H1 (cell line): ENCODE results near the gene SPDYE2B. TPM values are rescaled to one million over a fixed set of nuclear protein-coding genes. Genes with fewer than 3 reads are reported as not detected.
"Not testable (repeated sequence)": the region's sequence is repeated elsewhere in the genome, so short reads cannot be mapped to it uniquely, and the experiment has no call there.

Source experiments
- CTCF ChIA-PET: fragments of 300-600 bp; sonication (Branson Sonifier 250); formaldehyde crosslinking; loops from one replicate; lab custom pipeline; 2021; ENCODE audit not compliant: partially characterized antibody; lab: Charles Lee
- POLR2A ChIA-PET: fragments of 300-600 bp; sonication (Branson Sonifier 250); formaldehyde crosslinking; loops from one replicate; lab custom pipeline; 2021; ENCODE audit warnings: inconsistent platforms; ENCODE audit not compliant: partially characterized antibody; lab: Charles Lee
- DNase-seq, 2 experiments: peaks; one replicate each; pipeline versions ENCODE4 v3.0.0 to v3.0.0-alpha.2; 2010 to 2022; ENCODE audit warnings: low spot score in 2 of 2, low read depth in 1 of 2, mixed read lengths in 1 of 2
- FAIRE-seq: peaks from 2 replicates; lab custom pipeline; 2011; peaks lifted over from hg19 to GRCh38; lab: Jason Lieb, UNC
- H2AFZ ChIP-seq: 2 replicates; pipeline ENCODE4 v1.8.1; 2012; ENCODE audit warnings: low read length, inconsistent platforms
- H2AK5ac ChIP-seq: 2 replicates; pipeline ENCODE4 v1.6.1; 2013; ENCODE audit warnings: low read depth, low read length
- H2BK120ac ChIP-seq: replicated peaks from 2 replicates; pipeline ENCODE3; 2013; ENCODE audit warnings: low read depth, low read length, inconsistent platforms
- H2BK12ac ChIP-seq: 2 replicates; pipeline ENCODE4 v1.6.1; 2013; ENCODE audit warnings: low read depth, low read length
- H2BK15ac ChIP-seq: 2 replicates; pipeline ENCODE4 v1.6.1; 2013; ENCODE audit warnings: low read length
- H2BK20ac ChIP-seq: 2 replicates; pipeline ENCODE4 v1.6.1; 2013; ENCODE audit warnings: low read length
- H2BK5ac ChIP-seq: 2 replicates; pipeline ENCODE4 v1.6.1; 2013; ENCODE audit warnings: low read depth, low read length
- H3K14ac ChIP-seq: 2 replicates; pipeline ENCODE4 v1.6.1; 2013; ENCODE audit warnings: inconsistent platforms; ENCODE audit not compliant: insufficient read length
- H3K18ac ChIP-seq: 2 replicates; pipeline ENCODE4 v1.6.1; 2013; ENCODE audit warnings: low read length; ENCODE audit errors: extremely low read depth
- H3K23ac ChIP-seq: 2 replicates; pipeline ENCODE4 v1.6.1; 2013; ENCODE audit warnings: inconsistent platforms; ENCODE audit not compliant: insufficient read length
- H3K23me2 ChIP-seq: 2 replicates; pipeline ENCODE4 v1.6.1; 2013; ENCODE audit warnings: low read depth, low read length
- H3K27ac ChIP-seq: 2 replicates; pipeline ENCODE4 v1.6.1; 2011; ENCODE audit warnings: low read depth, low read length, inconsistent platforms
- H3K27me3 ChIP-seq, 4 experiments: replicated peaks in 1 of 4; 1 replicate in 1 of 4; 2 replicates in 3 of 4; pipeline versions ENCODE4 v1.6.1 to v1.8.1; 2011 to 2013; ENCODE audit warnings: low read length in 3 of 4, mild to moderate bottlenecking in 3 of 4, inconsistent platforms in 2 of 4, mixed read lengths in 2 of 4, moderate library complexity in 1 of 4; ENCODE audit not compliant: control insufficient read depth in 3 of 4, insufficient read depth in 3 of 4; ENCODE audit errors: extremely low read depth in 1 of 4
- H3K36me3 ChIP-seq, 4 experiments: 2 replicates each; pipeline versions ENCODE4 v1.6.1 to v1.8.1; 2011 to 2013; ENCODE audit warnings: mild to moderate bottlenecking in 4 of 4, low read length in 3 of 4, moderate library complexity in 2 of 4, control low read depth in 1 of 4, inconsistent platforms in 1 of 4; ENCODE audit not compliant: insufficient read depth in 4 of 4, control insufficient read depth in 2 of 4
- H3K4ac ChIP-seq: replicated peaks from 2 replicates; pipeline ENCODE3; 2013; ENCODE audit warnings: low read length, low read depth, mixed read lengths, inconsistent platforms; ENCODE audit not compliant: insufficient read length
- H3K4me1 ChIP-seq, 4 experiments: replicated peaks in 1 of 4; 1 replicate in 1 of 4; 2 replicates in 3 of 4; pipeline versions ENCODE4 v1.6.1 to v1.8.1; 2011 to 2013; ENCODE audit warnings: low read length in 3 of 4, inconsistent platforms in 2 of 4, mixed read lengths in 1 of 4; ENCODE audit not compliant: insufficient read depth in 4 of 4, control insufficient read depth in 3 of 4
- H3K4me2 ChIP-seq, 2 experiments: 2 replicates each; pipeline versions ENCODE4 v1.6.1 to v1.8.1; 2011 to 2013; ENCODE audit warnings: low read depth in 2 of 2, low read length in 2 of 2, control low read depth in 1 of 2, inconsistent platforms in 1 of 2, mild to moderate bottlenecking in 1 of 2; ENCODE audit not compliant: insufficient read depth in 1 of 2
- H3K4me3 ChIP-seq, 4 experiments: fragments of 200-600, 300-600 bp in 1 of 4; sonication (generic), shearing (Covaris generic), sonication (Bioruptor Twin) in 1 of 4; 2 replicates each; pipeline versions ENCODE4 v1.5.1 to v1.8.1; 2011 to 2016; ENCODE audit warnings: low read length in 4 of 4, low read depth in 3 of 4, control low read depth in 2 of 4, inconsistent platforms in 2 of 4, mild to moderate bottlenecking in 2 of 4, mixed read lengths in 1 of 4, moderate library complexity in 1 of 4; ENCODE audit not compliant: insufficient read depth in 2 of 4; ENCODE audit errors: extremely low read depth in 1 of 4
- H3K56ac ChIP-seq: replicated peaks from 2 replicates; pipeline ENCODE3; 2013; ENCODE audit warnings: low read depth, mild to moderate bottlenecking, mixed read lengths, low read length, inconsistent platforms; ENCODE audit not compliant: insufficient read length
- H3K79me1 ChIP-seq: 2 replicates; pipeline ENCODE4 v1.6.1; 2013; ENCODE audit warnings: low read depth, low read length, control low read depth
- H3K79me2 ChIP-seq, 2 experiments: 2 replicates each; pipeline versions ENCODE4 v1.6.1 to v1.8.1; 2012 to 2013; ENCODE audit warnings: low read length in 2 of 2, mild to moderate bottlenecking in 2 of 2, inconsistent platforms in 1 of 2; ENCODE audit not compliant: insufficient read depth in 2 of 2, control insufficient read depth in 1 of 2
- H3K9ac ChIP-seq, 4 experiments: replicated peaks in 1 of 4; 1 replicate in 1 of 4; 2 replicates in 3 of 4; pipeline versions ENCODE4 v1.6.1 to v1.8.1; 2011 to 2013; ENCODE audit warnings: low read depth in 3 of 4, low read length in 3 of 4, control low read depth in 2 of 4, mild to moderate bottlenecking in 2 of 4, moderate library complexity in 2 of 4, inconsistent platforms in 1 of 4; ENCODE audit errors: extremely low read depth in 1 of 4
- H3K9me3 ChIP-seq, 2 experiments: 2 replicates each; pipeline versions ENCODE4 v1.6.1 to v1.8.1; 2012 to 2013; ENCODE audit warnings: mild to moderate bottlenecking in 2 of 2, moderate library complexity in 2 of 2, control low read depth in 1 of 2, inconsistent platforms in 1 of 2, low read depth in 1 of 2, low read length in 1 of 2, mixed read lengths in 1 of 2; ENCODE audit not compliant: insufficient read depth in 2 of 2
- H4K20me1 ChIP-seq, 2 experiments: replicated peaks in 1 of 2; 2 replicates each; pipeline versions ENCODE3 to v1.8.1; 2011 to 2013; ENCODE audit warnings: inconsistent platforms in 2 of 2, low read length in 2 of 2, mild to moderate bottlenecking in 1 of 2; ENCODE audit not compliant: insufficient read depth in 2 of 2, control insufficient read depth in 1 of 2
- H4K5ac ChIP-seq: 2 replicates; pipeline ENCODE4 v1.6.1; 2013; ENCODE audit warnings: low read length, low read depth, mixed read lengths, inconsistent platforms; ENCODE audit not compliant: insufficient read length
- H4K8ac ChIP-seq: 2 replicates; pipeline ENCODE4 v1.8.0; 2013; ENCODE audit warnings: mild to moderate bottlenecking, moderate library complexity, low read length, inconsistent platforms; ENCODE audit not compliant: insufficient read depth; ENCODE audit errors: extremely low read depth
- H4K91ac ChIP-seq: replicated peaks from 2 replicates; pipeline ENCODE3; 2013; ENCODE audit warnings: low read length, mixed read lengths, inconsistent platforms; ENCODE audit not compliant: insufficient read length
- WGBS, 2 experiments: shearing (Covaris generic) in 1 of 2; methylation state at CpG; one replicate each; pipeline versions ENCODE4 v1.1.6 to v1.1.7; 2013 to 2015; ENCODE audit warnings: low lambda C conversion rate in 2 of 2, mixed read lengths in 2 of 2, inconsistent platforms in 1 of 2, low coverage in 1 of 2, missing lambda C conversion rate in 1 of 2; ENCODE audit not compliant: insufficient replicate concordance in 2 of 2, insufficient coverage in 1 of 2, insufficient read length in 1 of 2; ENCODE audit errors: extremely low coverage in 1 of 2, missing lambda C conversion rate in 1 of 2; 5-methylcytosine and 5-hydroxymethylcytosine counted together
- polyA plus RNA-seq, 7 experiments: library from polyadenylated mRNA; depleted of rRNA in 3 of 7; stranded (reverse) in 5 of 7; unstranded in 2 of 7; fragments of >200 nt in 5 of 7; fragments of 200-250 nt in 2 of 7; gene quantifications; 1 replicate in 5 of 7; 2 replicates in 1 of 7; 4 replicates in 1 of 7; pipeline versions ENCODE4 v1.2.1 to v1.2.3, GENCODE V29; 2011 to 2013; ENCODE audit warnings: missing spikeins in 2 of 7, mixed read lengths in 2 of 7
- total RNA-seq: library from RNA; stranded (reverse); fragmentation: NEBNext Ultra II Directional; extraction: Animal tissue kit (Norgen Biotek cat#: 25700); gene quantifications from 2 replicates; pipeline ENCODE4 v1.2.1, GENCODE V29; 2021

SPDYE2B gene
- total and polyA plus RNA-seq, 2 of the 8 experiments (the other 6 are each of a cell fraction or from before 2014, with no cell fraction given), result not detected

DNA sequence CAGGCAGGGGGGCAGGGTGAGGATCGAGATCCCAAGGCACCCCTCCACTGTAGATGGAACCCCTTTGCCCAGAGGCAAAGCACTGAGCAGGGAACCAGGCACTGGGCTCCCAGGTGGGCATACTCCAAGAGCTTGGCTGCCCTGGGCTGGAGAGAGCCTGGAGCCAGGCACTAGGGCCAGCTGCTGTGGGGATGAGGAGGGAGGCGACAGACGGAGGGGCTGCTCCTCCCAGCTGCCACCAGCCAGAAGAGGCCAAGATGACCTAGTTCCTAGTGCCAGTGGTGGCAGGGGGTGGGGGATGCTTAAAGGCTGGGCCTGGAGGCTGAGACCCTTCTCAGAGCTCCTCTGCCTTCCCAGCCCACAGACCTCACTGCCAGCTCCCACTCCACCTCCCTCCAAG lies 35.2 kb upstream of the SPDYE2B start:
- H3K56ac ChIP-seq, FAIRE-seq, H4K20me1 ChIP-seq, H2AFZ ChIP-seq, H2BK5ac ChIP-seq, POLR2A ChIA-PET, H3K79me1 ChIP-seq, H3K4me1 ChIP-seq, H2BK20ac ChIP-seq, H4K8ac ChIP-seq, DNase-seq, H2BK120ac ChIP-seq, H2BK12ac ChIP-seq, H3K23ac ChIP-seq, H3K14ac ChIP-seq, H3K27me3 ChIP-seq, H3K4me2 ChIP-seq, H4K5ac ChIP-seq, H3K27ac ChIP-seq, H4K91ac ChIP-seq, H3K9me3 ChIP-seq, H3K4ac ChIP-seq, H3K36me3 ChIP-seq, H3K18ac ChIP-seq, H3K23me2 ChIP-seq, H2BK15ac ChIP-seq, H3K4me3 ChIP-seq, H2AK5ac ChIP-seq, H3K79me2 ChIP-seq, H3K9ac ChIP-seq, CTCF ChIA-PET: not testable (repeated sequence)
- WGBS, 2 experiments, result no CpG with 5 or more reads among the region's 3 CpGs

DNA sequence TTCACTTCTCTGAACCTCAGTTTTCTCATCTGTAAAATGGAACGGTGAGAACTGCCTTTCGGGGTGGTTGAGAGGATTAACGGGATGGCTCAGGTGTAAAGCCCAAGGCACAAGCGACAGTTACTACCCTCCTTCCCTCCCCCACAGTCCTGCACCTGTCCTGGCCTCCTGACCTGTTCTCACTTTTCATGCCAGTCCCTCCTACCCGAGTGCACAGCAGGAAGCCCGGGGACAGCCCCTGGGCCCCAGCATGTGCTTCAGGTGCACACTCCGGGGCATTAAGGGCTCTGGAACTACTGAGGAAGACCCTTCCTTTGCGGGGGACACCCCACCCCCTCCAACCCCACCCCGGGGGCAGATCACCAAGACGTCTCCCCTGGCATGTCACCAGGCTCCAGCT lies 34.2 kb upstream of the SPDYE2B start:
- H3K23me2 ChIP-seq, H3K4me3 ChIP-seq, H3K79me2 ChIP-seq, H2BK120ac ChIP-seq, H3K27me3 ChIP-seq, DNase-seq, H2BK12ac ChIP-seq, H3K14ac ChIP-seq, H2BK5ac ChIP-seq, H3K18ac ChIP-seq, H2AFZ ChIP-seq, H3K23ac ChIP-seq, H3K56ac ChIP-seq, H3K4ac ChIP-seq, POLR2A ChIA-PET, CTCF ChIA-PET, H4K91ac ChIP-seq, H3K36me3 ChIP-seq, H3K27ac ChIP-seq, H3K9ac ChIP-seq, H2BK15ac ChIP-seq, H2BK20ac ChIP-seq, FAIRE-seq, H2AK5ac ChIP-seq, H4K20me1 ChIP-seq, H3K4me1 ChIP-seq, H3K9me3 ChIP-seq, H4K8ac ChIP-seq, H4K5ac ChIP-seq, H3K79me1 ChIP-seq: not testable (repeated sequence)
- WGBS, 2 experiments, result no CpG with 5 or more reads among the region's 10 CpGs
- H3K4me2 ChIP-seq, result 0 out of 4 replicates have a peak overlapping the region, but pooled peaks of 1 of the 2 experiments have one; percentile 53
